Fibroblast of skin of right biceps (primary cell): ENCODE results near the gene ST6GALNAC2.
"Not testable (repeated sequence)": the region's sequence is repeated elsewhere in the genome, so short reads cannot be mapped to it uniquely, and the experiment has no call there.

ENCODE experiments used
- DNase-seq: peaks from one replicate; pipeline ENCODE4 v3.0.0-alpha.2; 2013

ST6GALNAC2 gene

GRCh38 chr17:76538941-76539570 is 46.6 kb downstream of the ST6GALNAC2 start:
- DNase-seq, result no peak

GRCh38 chr17:76538281-76538931 is 47.3 kb downstream of the ST6GALNAC2 start:
- no peak for DNase-seq

DNA sequence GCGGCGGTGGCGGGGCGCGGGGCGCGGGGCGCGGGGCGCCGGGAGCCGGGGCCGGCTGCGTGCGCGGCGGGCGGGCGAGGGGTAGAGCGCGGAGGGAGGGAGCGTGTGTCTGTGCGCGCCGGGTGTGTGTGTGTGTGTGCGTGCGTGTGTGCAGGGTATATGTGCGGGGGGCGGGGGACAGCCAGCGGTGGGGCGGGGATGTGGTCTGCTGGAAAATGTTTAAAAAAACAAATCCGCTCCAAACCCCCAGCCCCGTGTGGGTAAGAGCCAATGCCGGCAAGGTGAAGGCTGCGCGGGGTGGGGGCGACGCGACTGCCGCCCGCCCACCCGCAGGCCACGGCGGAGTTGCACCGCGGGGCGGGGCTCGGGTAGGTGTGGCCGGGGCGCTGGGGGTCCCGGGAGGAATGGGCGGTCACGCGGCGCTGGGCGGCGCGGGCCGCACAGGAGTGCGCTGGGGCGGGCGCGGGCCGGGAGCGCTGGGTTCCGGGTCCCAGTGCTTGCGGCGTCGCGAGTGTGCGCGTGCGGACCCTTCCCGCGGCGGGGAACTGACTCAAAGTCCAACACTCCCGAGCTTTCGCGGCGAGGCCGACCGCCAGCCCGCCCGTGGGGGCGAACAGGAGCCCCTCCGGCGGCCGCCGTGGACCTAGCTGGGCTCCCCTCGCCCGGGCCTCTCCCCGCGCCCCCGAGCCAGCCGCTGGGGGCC is 47.9 kb downstream of the ST6GALNAC2 start, which contains the start of gene CYGB:
Gene CYGB (minus strand): TSS at position 132 of the 703 bp plus-strand sequence. CDS start 167 bp downstream, outside the sequence.
- DNase-seq, result peak; percentile 26

DNA sequence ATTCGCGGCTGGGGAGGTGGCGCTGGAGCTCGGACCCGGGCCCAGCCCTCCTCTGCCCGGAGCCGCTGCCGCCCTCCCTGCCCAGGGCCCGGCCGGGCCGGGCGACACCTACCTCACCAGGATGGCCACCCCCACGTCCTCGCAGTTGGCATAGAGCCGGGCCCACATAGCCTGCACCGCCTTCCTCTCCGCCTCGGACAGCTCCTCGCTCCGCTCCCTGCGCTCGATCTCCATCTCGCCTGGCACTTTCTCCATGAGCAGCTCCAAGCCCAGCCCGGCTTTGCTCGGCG is 48.4 kb downstream of the ST6GALNAC2 start:
- peak; percentile 31 for DNase-seq

DNA sequence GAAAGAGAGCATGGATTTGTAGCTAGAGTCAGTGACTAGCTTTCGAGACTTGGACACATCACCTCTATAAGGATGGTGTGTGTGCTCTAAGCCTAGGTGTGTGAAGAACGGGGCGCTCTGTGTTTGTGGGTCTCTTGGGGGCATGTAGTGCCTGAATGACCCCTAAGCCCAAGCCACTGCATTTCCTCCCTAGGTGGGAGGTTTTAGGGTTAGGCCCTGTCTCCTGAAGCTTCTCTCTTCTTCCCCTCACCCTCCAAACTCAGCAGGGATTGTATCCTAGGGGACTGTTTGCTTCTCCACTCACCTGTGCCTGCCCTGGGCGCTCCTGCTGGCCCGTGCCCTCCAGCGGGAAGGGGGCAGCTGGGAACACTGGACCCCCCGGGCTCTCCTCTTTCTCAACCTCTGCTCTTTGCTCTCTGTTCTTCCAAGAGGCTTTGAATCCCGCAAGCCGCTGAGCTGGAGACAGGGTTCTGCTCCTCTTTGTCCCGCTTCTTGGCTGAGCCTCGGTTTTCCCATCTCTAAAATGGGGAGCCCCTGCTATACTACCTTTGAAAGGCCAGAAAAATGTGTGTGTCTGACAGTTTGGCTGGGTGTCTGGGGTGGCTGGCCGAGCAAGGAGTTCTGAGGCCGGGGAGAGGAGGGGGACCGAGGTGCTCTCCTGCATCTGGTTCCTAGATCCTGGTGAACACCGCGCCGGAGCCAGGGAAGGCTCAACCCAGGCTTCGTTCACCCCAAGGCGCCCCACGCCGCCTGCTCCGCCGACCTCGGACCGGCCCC is 49.0 kb downstream of the ST6GALNAC2 start:
- DNase-seq, result no peak

- DNase-seq, result no peak
These were observed 49.7 kb downstream of the ST6GALNAC2 start for GRCh38 chr17:76535788-76536510.

DNA sequence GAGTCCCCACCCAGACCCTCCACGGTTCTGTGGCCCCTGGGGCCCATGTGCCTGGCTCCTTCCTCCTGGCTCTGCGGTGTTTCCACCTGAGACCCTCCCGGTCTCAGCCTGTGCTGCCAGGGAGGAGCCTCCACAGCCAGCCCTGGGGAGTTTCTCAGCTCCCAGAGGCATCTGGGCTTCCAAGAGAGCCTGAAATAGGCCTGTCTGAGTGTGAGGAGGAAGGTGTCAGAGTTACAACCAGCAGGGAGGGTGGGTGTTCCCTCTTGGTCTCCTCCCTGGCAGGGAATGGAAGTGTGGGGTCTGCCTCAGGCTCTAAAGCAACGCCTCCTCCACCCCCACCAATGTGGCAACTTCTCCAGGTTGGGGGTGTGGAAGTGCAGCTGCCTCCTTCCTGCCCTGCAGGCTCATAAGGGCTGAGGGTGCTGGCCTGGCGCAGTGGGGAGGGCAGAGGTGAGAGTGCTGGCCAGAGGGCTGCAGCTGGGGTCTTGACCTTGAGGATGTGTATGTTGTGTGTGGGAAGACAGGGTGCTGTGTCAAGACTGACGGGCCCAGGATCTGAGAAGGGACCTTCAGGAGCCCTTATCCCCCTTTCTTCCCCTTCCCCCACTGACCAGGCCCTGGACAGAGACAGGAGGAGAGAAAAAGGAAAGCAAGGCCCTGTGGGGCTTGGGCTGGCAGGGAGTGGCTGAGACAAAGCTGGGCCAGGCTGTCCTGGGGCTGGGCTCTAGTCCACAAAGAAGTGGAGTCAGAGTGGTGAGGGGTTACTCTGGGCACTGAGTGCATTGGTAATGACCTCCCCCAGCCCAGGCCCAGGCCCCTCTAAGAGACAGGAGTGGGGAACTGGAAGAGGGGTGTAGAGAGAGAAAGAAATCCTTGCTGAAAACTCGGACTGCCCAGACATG is 50.6 kb downstream of the ST6GALNAC2 start:
- DNase-seq, result no peak

DNA sequence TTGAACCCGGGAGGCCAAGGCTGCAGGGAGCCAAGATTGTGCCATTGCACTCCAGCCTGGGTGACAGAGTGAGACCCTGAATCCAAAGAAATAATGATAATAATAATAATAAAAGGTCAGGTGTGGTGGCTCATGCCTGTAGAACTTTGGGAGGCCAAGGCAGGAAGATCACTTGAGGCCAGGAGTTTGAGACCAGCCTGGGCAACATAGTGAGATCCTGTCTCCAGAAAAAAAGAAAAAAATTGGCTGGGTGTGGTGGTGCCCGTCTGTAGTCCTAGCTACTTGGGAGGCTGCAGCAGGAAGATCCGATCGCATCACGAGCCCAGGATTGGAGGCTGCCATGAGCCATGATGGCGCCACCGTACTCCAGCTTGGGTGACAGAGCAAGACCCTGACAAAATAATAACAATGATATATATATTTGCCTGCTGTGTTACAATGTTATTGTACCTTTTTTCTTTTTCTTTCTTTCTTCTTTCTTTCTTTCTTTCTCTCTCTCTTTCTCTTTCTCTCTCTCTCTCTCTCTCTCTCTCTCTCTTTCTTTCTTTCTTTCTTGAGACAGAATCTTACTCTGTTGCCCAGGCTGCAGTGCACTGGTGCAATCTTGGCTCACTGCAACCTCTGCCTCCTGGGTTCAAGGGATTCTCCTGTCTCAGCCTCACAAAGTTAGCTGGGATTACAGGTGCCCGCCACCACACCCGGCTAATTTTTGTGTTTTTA is 51.9 kb downstream of the ST6GALNAC2 start:
- DNase-seq, result not testable (repeated sequence)

- peak; percentile 33 for DNase-seq
These were observed 53.5 kb downstream of the ST6GALNAC2 start for GRCh38 chr17:76532072-76532651.

- no peak for DNase-seq
These were observed 54.1 kb downstream of the ST6GALNAC2 start for GRCh38 chr17:76531486-76532038.

- no peak for DNase-seq
These were observed 54.7 kb downstream of the ST6GALNAC2 start for GRCh38 chr17:76530811-76531485.

DNA sequence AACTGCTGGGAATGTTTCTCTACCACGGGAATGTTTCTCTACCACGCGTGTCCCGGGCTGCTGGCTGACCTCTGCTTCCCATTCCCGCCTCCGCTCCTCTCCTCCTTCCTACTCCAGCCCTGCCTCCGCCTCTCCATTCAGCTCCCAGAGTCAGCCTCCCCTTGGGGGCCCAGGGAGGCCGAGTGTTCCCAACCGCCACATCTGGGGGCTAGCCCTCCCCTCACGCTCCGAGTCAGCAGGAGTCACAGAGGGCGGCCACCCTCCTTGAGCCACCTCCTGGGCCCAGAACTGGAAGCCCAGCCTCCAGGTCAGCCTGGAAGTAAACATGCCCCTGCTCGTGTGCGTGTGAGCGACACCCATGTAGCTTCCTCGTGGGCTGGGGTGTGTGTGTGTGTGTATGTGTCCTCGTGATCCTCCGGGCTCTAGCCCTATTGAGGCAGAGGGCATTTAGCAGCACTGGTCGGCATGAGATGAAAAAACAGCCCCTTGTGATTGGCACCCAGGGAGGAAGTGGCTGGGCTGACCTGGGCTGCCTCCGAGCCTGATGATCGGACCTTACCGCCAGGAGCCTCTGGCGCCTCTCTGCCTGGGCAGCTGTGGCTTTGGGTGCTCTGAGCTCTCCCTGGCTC is 55.5 kb downstream of the ST6GALNAC2 start:
- no peak for DNase-seq

DNA sequence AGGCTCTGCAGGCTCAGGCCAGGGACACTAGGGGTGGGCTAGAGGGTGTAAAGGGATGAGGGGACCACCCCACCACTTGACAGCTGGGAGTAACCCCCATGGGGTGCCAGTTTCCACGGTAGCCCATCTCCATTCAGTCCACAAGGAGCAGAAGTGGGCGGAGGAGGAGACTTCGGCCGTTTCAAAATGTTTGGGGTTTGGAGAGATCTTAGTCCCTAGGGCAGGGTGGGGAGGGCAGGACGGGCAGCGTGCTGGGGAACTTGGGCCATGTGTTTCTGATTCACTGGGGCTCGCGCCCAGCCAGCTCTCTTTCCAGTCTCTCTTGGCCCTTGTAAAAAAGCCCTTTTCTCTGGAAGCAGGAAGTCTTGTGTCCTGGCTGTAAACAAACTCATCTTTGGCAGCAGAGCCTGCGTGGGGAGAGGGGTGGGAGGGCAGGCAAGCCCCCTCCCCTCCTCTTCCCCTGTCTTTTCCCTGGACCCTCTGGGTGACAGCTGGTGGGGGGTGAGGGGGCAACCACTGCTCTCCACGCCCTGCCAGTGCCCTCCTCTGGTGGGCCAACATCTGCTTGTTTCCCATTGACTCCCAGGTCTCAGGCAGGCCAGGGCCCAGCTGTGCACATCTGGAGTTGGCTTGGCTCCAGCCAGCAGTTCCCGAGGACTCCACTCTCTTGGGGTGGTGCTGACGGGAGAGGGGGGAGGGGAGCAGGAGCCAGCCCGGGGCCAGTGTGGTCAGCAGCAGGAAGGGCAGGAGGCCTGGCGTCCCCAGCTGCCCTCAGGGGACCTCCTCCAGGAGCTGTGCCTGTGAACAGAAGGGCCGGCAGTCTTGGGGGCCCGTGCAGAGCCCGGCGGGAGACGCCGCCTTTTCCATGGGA is 56.2 kb downstream of the ST6GALNAC2 start:
- peak; percentile 72 for DNase-seq

DNA sequence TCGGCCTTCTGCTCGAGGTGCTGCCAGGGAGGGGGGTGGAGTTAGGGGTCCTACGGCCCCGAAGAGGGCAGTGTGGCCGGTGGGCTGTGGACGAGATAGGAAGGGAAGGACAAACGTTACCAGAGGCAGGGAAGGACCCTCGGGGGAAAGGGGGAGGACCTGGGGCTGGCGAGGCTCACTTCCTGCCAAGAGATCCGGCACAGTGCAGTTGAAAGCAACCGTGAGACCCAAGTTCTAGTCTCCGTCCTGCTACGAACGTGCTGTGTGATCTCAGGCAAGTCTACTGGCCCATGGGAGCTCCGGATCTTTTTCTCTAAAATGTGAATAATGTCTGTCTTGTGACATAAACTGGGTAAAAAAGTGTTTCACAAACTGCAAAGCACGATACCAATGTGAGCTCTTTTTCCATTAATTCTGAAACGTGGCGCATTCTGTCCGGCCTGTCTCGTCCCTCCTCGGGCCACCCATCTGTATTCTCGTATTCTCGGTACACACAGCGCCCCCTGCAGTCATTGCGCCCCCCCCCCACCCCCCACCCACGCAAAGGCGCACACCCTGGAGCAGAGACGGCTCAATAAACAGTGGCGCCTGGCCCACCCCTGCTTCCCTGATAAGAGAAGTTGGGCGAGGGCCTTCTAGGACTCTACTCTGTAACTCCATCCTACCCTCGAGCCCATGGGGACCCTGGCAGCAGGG is 57.0 kb downstream of the ST6GALNAC2 start:
- DNase-seq, result no peak

DNA sequence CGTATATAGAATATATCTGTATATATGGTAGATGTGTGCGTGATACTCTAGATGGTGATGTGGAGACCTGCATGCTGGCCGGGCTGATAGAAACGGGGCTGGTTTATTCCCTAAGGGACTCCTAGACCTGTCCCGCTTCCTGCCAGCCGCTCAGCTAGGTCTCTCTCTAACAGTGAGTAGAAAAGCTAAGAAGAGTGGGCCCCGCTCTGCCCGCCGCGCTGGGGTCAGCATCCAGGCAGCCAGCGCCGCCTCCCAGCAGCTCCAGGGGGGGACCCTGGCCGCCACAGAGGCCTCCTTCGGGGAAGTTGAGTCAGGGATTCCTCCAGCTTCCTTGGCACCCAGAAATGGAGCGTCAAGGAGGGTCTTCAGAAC is 57.5 kb downstream of the ST6GALNAC2 start:
- no peak for DNase-seq

DNA sequence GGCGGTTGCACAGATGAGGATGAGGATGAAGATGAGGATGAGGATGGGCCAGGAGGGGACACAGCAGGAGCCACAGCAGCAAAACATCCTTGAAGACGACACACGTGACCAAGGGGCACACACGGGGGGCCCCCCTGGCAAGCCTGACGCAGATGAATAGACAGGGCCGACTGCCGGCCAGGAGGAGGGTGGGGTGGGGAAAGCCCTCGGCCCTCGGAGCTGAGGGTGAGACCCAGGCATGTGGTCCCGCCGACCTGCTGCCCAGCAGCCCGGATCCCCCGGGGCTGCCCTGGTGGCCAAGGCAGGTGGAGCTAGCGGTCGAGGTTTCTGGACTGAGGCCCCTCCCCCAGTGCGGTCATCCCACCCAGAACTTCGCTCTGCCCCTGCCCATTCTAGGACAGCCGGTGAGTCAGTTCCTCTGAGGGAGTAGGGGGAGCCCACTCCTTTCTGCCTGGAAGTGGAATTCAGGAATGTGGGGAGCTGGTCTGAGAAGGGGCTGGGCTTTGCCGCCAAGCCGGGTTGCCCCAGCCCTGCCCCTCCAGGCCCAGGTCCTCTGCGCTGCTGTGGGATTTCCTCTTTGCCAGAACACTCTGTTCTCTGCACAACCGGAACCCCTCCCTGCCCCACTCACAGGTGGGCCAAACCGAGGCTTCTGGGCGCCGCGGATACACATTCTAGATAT is 58.1 kb downstream of the ST6GALNAC2 start:
- DNase-seq, result peak; percentile 73

- not testable (repeated sequence) for DNase-seq
These were observed 58.6 kb downstream of the ST6GALNAC2 start for GRCh38 chr17:76527016-76527415.
